Mucosa of descending colon (tissue), 3 donors: Measurements from ENCODE around the gene GRAMD1A. TPM values are rescaled to one million over a fixed set of nuclear protein-coding genes. Genes with fewer than 3 reads are reported as not detected.
A peak's percentile ranks its signal among the peaks of the same experiment; 100 is the strongest.

Experiments
- ATAC-seq: fragments of 200-7000 bp; cut with Tn5 transposase; one replicate; pipeline ENCODE4 v1.9.1; 2020; ENCODE audit warnings: mild to moderate bottlenecking, moderate library complexity
- DNase-seq, 3 donors: peaks; one replicate each; pipeline ENCODE4 v3.0.0-alpha.2; 2020
- H3K36me3 ChIP-seq: fragments of 200-600 bp; one replicate; pipeline ENCODE4 v1.8.0; 2021; ENCODE audit warnings: low read depth, mild to moderate bottlenecking
- H3K4me1 ChIP-seq: fragments of 200-600 bp; one replicate; pipeline ENCODE4 v1.8.0; 2021; ENCODE audit warnings: low read depth, mild to moderate bottlenecking
- H3K4me3 ChIP-seq: fragments of 200-600 bp; one replicate; pipeline ENCODE4 v1.8.0; 2021; ENCODE audit warnings: mild to moderate bottlenecking
- H3K9me3 ChIP-seq: fragments of 200-600 bp; one replicate; pipeline ENCODE4 v1.8.0; 2021; ENCODE audit warnings: mild to moderate bottlenecking
- intact Hi-C, 2 donors: fragments of 100-400 bp; cut with DNase I in 1 of 2; cut with micrococcal nuclease in 1 of 2; formaldehyde crosslinking; loops; one replicate each; pipeline versions ENCODE4 v1.11.0 to v1.11.1; 2022; cut with DNase I, micrococcal nuclease
- total RNA-seq, 3 donors: library from RNA; stranded (reverse); fragmentation: NEBNext Ultra II Directional in 2 of 3; extraction: Animal tissue kit (Norgen Biotek cat#: 25700) in 2 of 3; gene quantifications; one replicate each; pipeline versions ENCODE4 v1.2.1 to v1.2.4, GENCODE V29; 2021 to 2023
- TF ChIP-seq, protein P1 (sequence below): fragments of 200-600 bp; IDR thresholded peaks from one replicate; pipeline ENCODE4 v1.8.0; 2022; ENCODE audit warnings: antibody characterized with exemption, mild to moderate bottlenecking
- donor health status: DM: no; HTN: no; CAD: no; lungs with moderate emphysema.
- donor health status: DM: no; HTN: no; CAD: no.
- donor health status: DM: no; HTN: yes; CAD: no.

Gene GRAMD1A
- total RNA-seq, 3 donors from 2014 or later: 32.5 to 53.1 (median 33.8) TPM

DNA sequence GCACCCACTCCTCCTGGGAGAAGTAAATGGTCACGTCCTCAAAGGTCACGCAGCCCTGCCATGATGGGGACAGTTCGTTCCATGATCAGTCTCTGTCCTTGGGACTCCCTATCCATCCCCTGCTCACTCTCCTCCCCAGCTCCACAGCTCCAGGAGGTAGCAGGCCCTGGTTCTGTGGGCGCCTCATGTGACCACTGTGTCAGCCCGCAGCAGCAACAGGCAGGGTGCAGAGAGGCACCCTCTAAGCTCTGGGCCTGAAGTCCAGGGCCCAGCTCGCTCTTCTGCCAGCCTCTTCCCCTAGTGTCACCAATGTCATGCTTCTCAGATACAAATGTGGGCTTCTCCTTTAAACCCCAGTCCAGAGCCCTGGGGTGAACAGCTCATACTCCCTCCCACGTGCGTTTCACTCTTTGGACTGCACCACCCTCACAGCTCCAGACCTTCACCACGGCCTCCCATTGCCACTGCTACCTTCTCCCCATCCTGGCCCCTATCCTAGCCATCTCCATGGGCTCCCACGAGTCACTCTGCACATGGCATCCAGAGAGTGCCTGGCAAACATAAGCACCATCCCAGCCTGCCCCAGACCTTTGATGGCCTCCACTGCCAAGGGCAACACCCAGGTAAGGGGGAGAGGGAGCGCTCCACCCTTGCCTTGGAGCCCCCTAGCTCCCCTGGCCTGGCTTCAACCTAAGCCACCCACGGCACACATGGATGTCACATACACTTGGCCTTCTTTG lies 39.0 kb upstream of the GRAMD1A start:
- TF ChIP-seq, protein P1, sequence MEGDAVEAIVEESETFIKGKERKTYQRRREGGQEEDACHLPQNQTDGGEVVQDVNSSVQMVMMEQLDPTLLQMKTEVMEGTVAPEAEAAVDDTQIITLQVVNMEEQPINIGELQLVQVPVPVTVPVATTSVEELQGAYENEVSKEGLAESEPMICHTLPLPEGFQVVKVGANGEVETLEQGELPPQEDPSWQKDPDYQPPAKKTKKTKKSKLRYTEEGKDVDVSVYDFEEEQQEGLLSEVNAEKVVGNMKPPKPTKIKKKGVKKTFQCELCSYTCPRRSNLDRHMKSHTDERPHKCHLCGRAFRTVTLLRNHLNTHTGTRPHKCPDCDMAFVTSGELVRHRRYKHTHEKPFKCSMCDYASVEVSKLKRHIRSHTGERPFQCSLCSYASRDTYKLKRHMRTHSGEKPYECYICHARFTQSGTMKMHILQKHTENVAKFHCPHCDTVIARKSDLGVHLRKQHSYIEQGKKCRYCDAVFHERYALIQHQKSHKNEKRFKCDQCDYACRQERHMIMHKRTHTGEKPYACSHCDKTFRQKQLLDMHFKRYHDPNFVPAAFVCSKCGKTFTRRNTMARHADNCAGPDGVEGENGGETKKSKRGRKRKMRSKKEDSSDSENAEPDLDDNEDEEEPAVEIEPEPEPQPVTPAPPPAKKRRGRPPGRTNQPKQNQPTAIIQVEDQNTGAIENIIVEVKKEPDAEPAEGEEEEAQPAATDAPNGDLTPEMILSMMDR: no peak
- no peak for ATAC-seq
- H3K4me1 ChIP-seq: peaks cover 6% of the 10 kb centered on the region
- H3K36me3 ChIP-seq: peaks cover 19% of the 10 kb centered on the region
- intact Hi-C loops: no loop called here
- no peak overlapping the region for H3K4me3 ChIP-seq
- peaks cover 54% of the 10 kb centered on the region for H3K9me3 ChIP-seq
- DNase-seq: no peak

- intact Hi-C loops: no loop called here
- DNase-seq: peak in 1 of 3 donors; percentile 25
- H3K4me3 ChIP-seq: no peak overlapping the region
- H3K9me3 ChIP-seq: peaks cover 45% of the 10 kb centered on the region
- TF ChIP-seq, protein P1: no peak
- H3K36me3 ChIP-seq: peaks cover 19% of the 10 kb centered on the region
- ATAC-seq: peak; percentile 74
- peaks cover 6% of the 10 kb centered on the region for H3K4me1 ChIP-seq
Measured at GRCh38 chr19:34961775-34962686, 38.1 kb upstream of the GRAMD1A start.

DNA sequence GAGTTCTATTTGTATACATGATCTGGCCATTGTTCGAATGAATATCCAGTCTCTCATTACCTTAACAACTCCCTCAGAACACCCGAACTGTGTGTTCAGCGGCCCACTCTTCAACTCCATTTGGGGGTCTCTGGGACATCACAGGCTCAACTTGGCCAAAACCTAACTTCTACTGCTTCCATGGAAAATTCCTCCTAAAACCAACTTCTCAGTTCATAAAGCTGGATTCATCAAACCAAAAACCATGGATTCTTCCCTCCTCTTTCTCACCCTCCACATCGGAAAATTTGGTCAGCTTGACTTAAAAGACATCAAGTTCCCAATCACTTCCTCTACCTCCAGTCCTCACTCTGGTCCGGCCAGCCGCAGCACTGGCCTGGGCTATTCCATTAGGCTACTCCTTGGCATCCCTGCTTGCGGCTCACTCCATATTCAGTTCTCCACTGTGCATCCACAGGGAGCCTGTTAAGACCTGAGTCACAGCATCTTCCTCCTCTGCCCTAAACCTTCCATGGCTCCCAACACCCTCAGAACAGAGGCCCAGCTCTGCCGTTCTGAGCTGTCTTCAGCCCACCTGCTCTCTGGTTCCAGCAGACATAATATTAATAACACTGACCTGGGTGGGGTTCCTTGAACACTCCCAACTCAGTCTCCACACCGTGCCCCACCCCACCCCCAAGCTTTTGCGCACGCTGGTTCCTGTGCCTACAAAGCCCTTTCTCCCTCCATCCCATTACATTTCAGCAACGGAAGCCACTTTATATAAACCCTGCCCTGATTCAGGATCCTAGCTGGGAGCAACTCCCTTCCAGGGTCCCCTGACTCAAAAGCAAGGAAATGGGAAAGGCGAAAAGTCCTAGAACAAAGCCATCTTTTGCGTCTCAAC lies 37.2 kb upstream of the GRAMD1A start:
- TF ChIP-seq, protein P1: no peak
- peak overlapping the region; percentile 77 for H3K4me3 ChIP-seq
- peaks cover 19% of the 10 kb centered on the region for H3K36me3 ChIP-seq
- intact Hi-C loops: no loop called here
- ATAC-seq: peak; percentile 33
- DNase-seq: peak in 2 of 3 donors; percentile 40 to 50
- H3K4me1 ChIP-seq: peaks cover 6% of the 10 kb centered on the region
- H3K9me3 ChIP-seq: peaks cover 36% of the 10 kb centered on the region

- peak; percentile 83 for ATAC-seq
- TF ChIP-seq, protein P1: no peak
- peaks cover 6% of the 10 kb centered on the region for H3K4me1 ChIP-seq
Measured at GRCh38 chr19:34963573-34964406, 36.3 kb upstream of the GRAMD1A start, which contains the start of gene ZNF792. ZNF792 (minus strand) TSS chr19:34964229; CDS start chr19:34963662, 567 bp downstream.

More at GRCh38 chr19:34963573-34964406, 36.3 kb upstream of the GRAMD1A start, which contains the start of gene ZNF792:
- Histone ChIP-seq H3K4me3 (peak within 1 kb of the TSS; percentile 77), H3K36me3 (peaks cover 12% of the 10 kb centered on the region), H3K9me3 (peaks cover 27% of the 10 kb centered on the region)
- intact Hi-C loops: no loop called here
- peak; percentile 79 to 84 (median 79) for DNase-seq
